Breast epithelium (tissue), 3 donors: ENCODE measurements around the gene CCND1.

ENCODE experiments used
- CTCF ChIP-seq, 3 donors: fragments of 450-650 bp; IDR thresholded peaks; one replicate each; pipeline ENCODE4 v1.5.1; 2016 to 2017; ENCODE audit warnings: antibody characterized with exemption in 3 of 3, mild to moderate bottlenecking in 3 of 3, moderate library complexity in 3 of 3
- POLR2A ChIP-seq: fragments of 450-650 bp; IDR thresholded peaks from one replicate; pipeline ENCODE4 v1.6.1; 2016; ENCODE audit warnings: antibody characterized with exemption, mild to moderate bottlenecking, moderate library complexity
- POLR2AphosphoS5 ChIP-seq, 3 donors: sonication (generic); formaldehyde crosslinking; IDR thresholded peaks; one replicate each; pipeline ENCODE4 v1.6.1; 2017; ENCODE audit warnings: antibody characterized with exemption in 3 of 3

- TF ChIP-seq CTCF (IDR thresholded peaks at IDR 0.05): no peak
- TF ChIP-seq POLR2A: no peak
- TF ChIP-seq POLR2AphosphoS5 (IDR thresholded peaks at IDR 0.05): no peak
Observed at GRCh38 chr11:69682681-69683326, 41.8 kb downstream of the CCND1 start.
